CD14-positive monocyte (primary cell): ENCODE data around the gene F2RL1. TPM values are rescaled to one million over a fixed set of nuclear protein-coding genes. Genes with fewer than 3 reads are reported as not detected.
"Not testable (repeated sequence)": the region's sequence is repeated elsewhere in the genome, so short reads cannot be mapped to it uniquely, and the experiment has no call there.

Experiments
- DNase-seq, 3 donors: peaks; one replicate each; pipeline ENCODE4 v3.0.0-alpha.2; 2011 to 2022
- H2AFZ ChIP-seq: 2 replicates; pipeline ENCODE4 v1.6.0; 2012; ENCODE audit warnings: mild to moderate bottlenecking, low read depth, low read length, inconsistent platforms; ENCODE audit not compliant: insufficient read depth, poor library complexity, severe bottlenecking
- H3K27ac ChIP-seq, 2 donors: 1 replicate in 1 of 2; 2 replicates in 1 of 2; pipeline ENCODE4 v1.5.1; 2012 to 2013; ENCODE audit warnings: low read length in 2 of 2, control low read depth in 1 of 2, inconsistent platforms in 1 of 2, low read depth in 1 of 2, mild to moderate bottlenecking in 1 of 2
- H3K27me3 ChIP-seq, 2 donors: one replicate each; pipeline versions ENCODE4 v1.6.0 to v1.6.1; 2011 to 2013; ENCODE audit warnings: low read length in 2 of 2; ENCODE audit not compliant: control insufficient read depth in 2 of 2, insufficient read depth in 2 of 2
- H3K36me3 ChIP-seq, 2 donors: replicated peaks in 1 of 2; 1 replicate in 1 of 2; 2 replicates in 1 of 2; pipeline versions ENCODE4 v1.5.1 to v1.6.1; 2012 to 2013; ENCODE audit warnings: low read length in 2 of 2, control low read depth in 1 of 2, inconsistent platforms in 1 of 2, mild to moderate bottlenecking in 1 of 2; ENCODE audit not compliant: insufficient read depth in 2 of 2, control insufficient read depth in 1 of 2
- H3K4me1 ChIP-seq, 2 donors: 1 replicate in 1 of 2; 2 replicates in 1 of 2; pipeline versions ENCODE4 v1.5.1 to v1.6.1; 2012 to 2013; ENCODE audit warnings: low read length in 2 of 2, control low read depth in 1 of 2, inconsistent platforms in 1 of 2, mild to moderate bottlenecking in 1 of 2, moderate library complexity in 1 of 2; ENCODE audit not compliant: insufficient read depth in 2 of 2, control insufficient read depth in 1 of 2
- H3K4me2 ChIP-seq: replicated peaks from 2 replicates; pipeline ENCODE3; 2012; ENCODE audit warnings: low read length, moderate library complexity, mild to moderate bottlenecking; ENCODE audit not compliant: poor library complexity, severe bottlenecking; ENCODE audit errors: extremely low read depth
- H3K4me3 ChIP-seq, 3 experiments: fragments of 200-600 bp in 1 of 3; sonication (generic) in 1 of 3; replicated peaks in 1 of 3; 1 replicate in 2 of 3; 2 replicates in 1 of 3; pipeline ENCODE4 v1.5.1; 2011 to 2013; ENCODE audit warnings: low read length in 3 of 3, mild to moderate bottlenecking in 3 of 3, control low read depth in 2 of 3, low read depth in 2 of 3, inconsistent platforms in 1 of 3, moderate library complexity in 1 of 3
- H3K79me2 ChIP-seq: 2 replicates; pipeline ENCODE4 v1.6.0; 2012; ENCODE audit warnings: mild to moderate bottlenecking, control low read depth, inconsistent platforms, low read length, moderate library complexity; ENCODE audit not compliant: insufficient read depth
- H3K9ac ChIP-seq: 2 replicates; pipeline ENCODE4 v1.6.0; 2017; ENCODE audit warnings: low read length, mild to moderate bottlenecking; ENCODE audit not compliant: insufficient read depth, poor library complexity, severe bottlenecking
- H3K9me3 ChIP-seq, 2 donors: replicated peaks in 1 of 2; 1 replicate in 1 of 2; 2 replicates in 1 of 2; pipeline versions ENCODE4 v1.5.1 to v1.6.1; 2012 to 2013; ENCODE audit warnings: low read length in 2 of 2, control low read depth in 1 of 2; ENCODE audit not compliant: control insufficient read depth in 1 of 2, insufficient read depth in 1 of 2
- H4K20me1 ChIP-seq: 2 replicates; pipeline ENCODE4 v1.6.0; 2012; ENCODE audit warnings: mild to moderate bottlenecking, low read length, control low read depth, moderate library complexity; ENCODE audit not compliant: insufficient read depth
- H3K27ac Mint-ChIP-seq, 7 donors: one replicate each; pipeline ENCODE4 v1.8.0; 2020; ENCODE audit warnings: mild to moderate bottlenecking in 7 of 7, mixed read lengths in 7 of 7, moderate library complexity in 6 of 7, inconsistent platforms in 2 of 7
- H3K27me3 Mint-ChIP-seq, 3 donors: one replicate each; pipeline ENCODE4 v1.8.0; 2021 to 2022; ENCODE audit warnings: low read depth in 3 of 3, mild to moderate bottlenecking in 3 of 3, mixed read lengths in 3 of 3, moderate library complexity in 3 of 3, inconsistent platforms in 1 of 3
- H3K36me3 Mint-ChIP-seq, 2 donors: one replicate each; pipeline ENCODE4 v1.8.0; 2020; ENCODE audit warnings: mixed read lengths in 2 of 2, inconsistent platforms in 1 of 2, mild to moderate bottlenecking in 1 of 2
- H3K4me1 Mint-ChIP-seq: one replicate; pipeline ENCODE4 v1.8.0; 2020; ENCODE audit warnings: mild to moderate bottlenecking, mixed read lengths
- H3K4me3 Mint-ChIP-seq, 2 donors: one replicate each; pipeline ENCODE4 v1.8.0; 2020; ENCODE audit warnings: mild to moderate bottlenecking in 2 of 2, mixed read lengths in 2 of 2, moderate library complexity in 1 of 2
- H3K9me3 Mint-ChIP-seq, 7 donors: one replicate each; pipeline ENCODE4 v1.8.0; 2020 to 2022; ENCODE audit warnings: mixed read lengths in 7 of 7, mild to moderate bottlenecking in 6 of 7, moderate library complexity in 6 of 7, inconsistent platforms in 2 of 7
- CTCF ChIP-seq: fragments of 200-600 bp; IDR thresholded peaks from one replicate; pipeline ENCODE4 v1.8.0; 2022; ENCODE audit warnings: antibody characterized with exemption, mild to moderate bottlenecking
- WGBS: methylation state at CpG from one replicate; pipeline ENCODE4 v1.1.5; 2013; ENCODE audit warnings: missing lambda C conversion rate; ENCODE audit not compliant: insufficient coverage; 5-methylcytosine and 5-hydroxymethylcytosine counted together
- intact Hi-C, 2 donors: fragments of 100-400 bp; cut with micrococcal nuclease; formaldehyde crosslinking; loops; one replicate each; pipeline versions ENCODE4 v1.15.0 to v1.15.1; 2023
- polyA minus RNA-seq: library from RNA; depleted of rRNA, polyadenylated mRNA; stranded (reverse); fragments of >200 nt; gene quantifications from 2 replicates; pipeline ENCODE4 v1.2.3, GENCODE V29; 2012
- polyA plus RNA-seq, 3 donors: library from polyadenylated mRNA; depleted of rRNA in 1 of 3; unstranded in 2 of 3; stranded (reverse) in 1 of 3; fragments of 300-500 nt in 2 of 3; fragments of >200 nt in 1 of 3; fragmentation: Illumina TruSeq in 2 of 3; gene quantifications; 1 replicate in 2 of 3; 2 replicates in 1 of 3; pipeline ENCODE4 v1.2.3, GENCODE V29; 2012 to 2021
- total RNA-seq, 12 experiments: library from RNA in 1 of 12; stranded (reverse) in 1 of 12; fragments of 120-200 nt in 1 of 12; gene quantifications; one replicate each; pipeline ENCODE4 v1.2.4 and lab custom pipeline; 2013 to 2026; ENCODE audit warnings: mixed read lengths in 6 of 12, inconsistent platforms in 1 of 12

Gene F2RL1, protein sequence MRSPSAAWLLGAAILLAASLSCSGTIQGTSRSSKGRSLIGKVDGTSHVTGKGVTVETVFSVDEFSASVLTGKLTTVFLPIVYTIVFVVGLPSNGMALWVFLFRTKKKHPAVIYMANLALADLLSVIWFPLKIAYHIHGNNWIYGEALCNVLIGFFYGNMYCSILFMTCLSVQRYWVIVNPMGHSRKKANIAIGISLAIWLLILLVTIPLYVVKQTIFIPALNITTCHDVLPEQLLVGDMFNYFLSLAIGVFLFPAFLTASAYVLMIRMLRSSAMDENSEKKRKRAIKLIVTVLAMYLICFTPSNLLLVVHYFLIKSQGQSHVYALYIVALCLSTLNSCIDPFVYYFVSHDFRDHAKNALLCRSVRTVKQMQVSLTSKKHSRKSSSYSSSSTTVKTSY
- total RNA-seq (2013): 14.2 TPM
- polyA plus RNA-seq (10 to 100 TPM in 2 of 3 donors, 1 to 10 TPM in 1; 2.5 to 23.9 (median 11.4) TPM), polyA minus RNA-seq (5.8 and 11.6 TPM in 2 replicates), total RNA-seq (lab: John Stamatoyannopoulos, UW) (0.17 to 5.5 (median 3.1) reads per million in 11 experiments)

GRCh38 chr5:76818844-76819831 is at the start of gene F2RL1:
Gene F2RL1, plus strand, starts transcription at chr5:76819030. Its CDS starts 153 bp downstream, at chr5:76819183.
- peaks cover 4 to 37% of the 10 kb centered on the region in 2 donors for H3K27me3 ChIP-seq
- no peaks in the 10 kb centered on the region for H3K79me2 ChIP-seq
- under 1% methylated on average over 67 of the region's 72 CpGs for WGBS
- H3K27ac ChIP-seq: peak within 1 kb of the TSS in 1 of 2 donors; percentile 52
- intact Hi-C loops: no loop called here
- H3K4me2 ChIP-seq: peak within 1 kb of the TSS; percentile 98
- Mint-ChIP-seq H3K27ac (peak within 1 kb of the TSS in 4 of 7 donors; percentile 21 to 77 (median 64)), H3K27me3 (peaks cover 23 to 36% (median 26%) of the 10 kb centered on the region in 3 donors), H3K9me3 (peaks cover 0 to 3% (median 0%) of the 10 kb centered on the region in 7 donors), H3K4me1 (peaks cover 28% of the 10 kb centered on the region), H3K36me3 (peaks cover 5 to 11% of the 10 kb centered on the region in 2 donors), H3K4me3 (peak within 1 kb of the TSS; percentile 92 to 97)
- no peak for TF ChIP-seq CTCF
- H3K36me3 ChIP-seq: no peaks in the 10 kb centered on the region
- peak within 1 kb of the TSS; percentile 63 for H3K9ac ChIP-seq
- DNase-seq: peak; percentile 23 to 35 (median 25)
- H2AFZ ChIP-seq: peak within 1 kb of the TSS; percentile 94
- no peaks in the 10 kb centered on the region for H4K20me1 ChIP-seq
- H3K4me3 ChIP-seq: peak within 1 kb of the TSS; percentile 54 to 94 (median 64)
- no peaks in the 10 kb centered on the region for H3K9me3 ChIP-seq
- peaks cover 17 to 29% of the 10 kb centered on the region in 2 donors for H3K4me1 ChIP-seq

DNA sequence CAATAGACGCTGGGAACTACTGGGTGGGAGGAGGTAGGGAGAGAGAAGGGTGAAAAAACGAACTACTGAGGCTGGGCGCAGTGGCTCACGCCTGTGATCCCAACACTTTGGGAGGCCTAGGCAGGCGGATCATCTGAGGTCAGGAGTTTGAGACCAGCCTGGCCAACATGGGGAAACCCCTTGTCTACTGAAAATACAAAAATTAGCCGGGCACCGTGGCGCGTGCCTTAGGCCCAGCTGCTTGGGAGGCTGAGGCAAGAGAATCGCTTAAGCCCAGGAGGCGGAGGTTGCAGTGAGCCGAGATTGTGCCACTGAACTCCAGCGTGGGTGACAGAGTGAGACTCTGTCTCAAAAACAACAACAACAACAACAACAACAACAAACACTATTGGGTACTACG is 47.8 kb upstream of the F2RL1 start:
- not testable (repeated sequence) for H4K20me1 ChIP-seq, H3K4me2 ChIP-seq, H2AFZ ChIP-seq, H3K36me3 Mint-ChIP-seq, H3K27ac ChIP-seq, H3K4me3 ChIP-seq, H3K27me3 Mint-ChIP-seq, H3K4me3 Mint-ChIP-seq, H3K9me3 ChIP-seq, H3K79me2 ChIP-seq, H3K27me3 ChIP-seq, H3K9me3 Mint-ChIP-seq, H3K9ac ChIP-seq, DNase-seq, H3K36me3 ChIP-seq
- H3K4me1 ChIP-seq: peaks cover 5 to 11% of the 10 kb centered on the region in 2 donors
- 95% methylated on average over 12 of the region's 14 CpGs for WGBS
- intact Hi-C loops: loop anchor here (5.0 to 10.0 kb wide), 3 partner anchors 56 to 169 kb away; partner anchors contain the start of gene F2R (in 2 of the 2)
- H3K27ac Mint-ChIP-seq: peak overlapping the region in 1 of 7 donors; percentile 16
- peaks cover 15% of the 10 kb centered on the region for H3K4me1 Mint-ChIP-seq
